GM12891 (cell line): ENCODE measurements around the gene TSPAN17.

Source experiments
- POLR2A ChIP-seq: IDR thresholded peaks from 2 replicates; pipeline ENCODE4 v1.6.1; 2011; ENCODE audit warnings: low read depth, low read length, control low read depth
- POLR2AphosphoS5 ChIP-seq: IDR thresholded peaks from 2 replicates; pipeline ENCODE4 v1.6.1; 2011; ENCODE audit warnings: low read depth, low read length, control low read depth
- TAF1 ChIP-seq: IDR thresholded peaks from 2 replicates; pipeline ENCODE4 v1.6.1; 2011; ENCODE audit warnings: low read depth, low read length, control low read depth

DNA sequence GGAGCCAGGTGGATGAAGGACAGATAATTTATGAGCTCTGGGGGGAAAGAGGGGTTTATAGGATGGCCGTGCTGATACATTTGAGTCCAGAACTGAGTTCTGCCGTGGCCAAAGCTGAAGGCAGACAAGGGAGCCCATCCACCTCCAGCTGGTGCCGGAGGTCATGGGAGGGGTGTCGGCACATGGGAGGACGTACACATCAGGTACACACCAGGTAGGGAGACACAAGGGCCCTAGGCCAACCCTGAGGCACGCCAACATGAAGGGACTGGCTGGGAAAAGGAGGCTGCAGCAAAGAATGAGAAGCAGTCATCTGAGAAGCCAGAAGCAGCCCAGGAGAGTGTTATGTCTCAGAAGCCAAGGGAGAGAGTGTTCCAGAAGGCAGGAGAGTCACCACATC lies 35.3 kb upstream of the TSPAN17 start:
- TF ChIP-seq POLR2A (no peak), TAF1 (no peak), POLR2AphosphoS5 (no peak)
